GM18517 (cell line): ENCODE results near the gene PDK2.
"Not testable (repeated sequence)": the region's sequence is repeated elsewhere in the genome, so short reads cannot be mapped to it uniquely, and the experiment has no call there.

ENCODE experiments used
- ATAC-seq: cut with Tn5 transposase; IDR thresholded peaks from one replicate; pipeline ENCODE4 v1.9.1; 2021; ENCODE audit warnings: mild to moderate bottlenecking, moderate library complexity; ENCODE audit not compliant: unreplicated experiment

Gene PDK2

DNA sequence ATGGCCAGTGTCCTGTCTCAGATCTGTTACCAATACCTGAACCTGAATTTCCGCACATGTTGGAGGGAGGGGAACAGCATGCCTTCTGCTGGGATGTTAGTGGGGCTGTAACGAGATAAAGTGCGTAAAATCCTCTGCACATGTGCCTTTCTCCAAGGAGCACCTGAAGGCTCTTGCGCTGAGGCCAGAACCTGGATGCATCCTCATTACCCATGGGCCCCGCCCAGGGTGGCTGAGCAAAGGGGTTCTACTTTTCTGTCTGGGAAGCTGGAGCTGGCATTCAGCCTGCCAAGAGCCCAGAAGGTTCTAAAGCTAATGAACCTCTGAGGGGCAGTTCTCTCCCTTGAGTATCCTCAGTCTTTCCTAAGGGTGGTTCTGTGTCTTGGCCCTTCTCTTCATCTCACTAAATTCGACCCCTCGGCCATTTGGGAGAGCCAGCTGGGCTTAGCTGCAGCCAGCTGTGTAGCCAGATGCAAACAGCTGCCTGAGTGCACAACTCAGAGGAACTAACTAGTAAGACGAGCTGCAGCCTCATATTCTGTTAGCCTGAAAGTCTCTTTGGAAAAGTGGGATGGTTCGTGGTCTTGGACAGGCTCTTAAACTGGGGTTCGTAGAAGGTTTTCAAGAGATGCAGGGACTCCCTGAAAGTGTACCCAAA, 36.7 kb upstream of the PDK2 start:
- ATAC-seq, result no peak

DNA sequence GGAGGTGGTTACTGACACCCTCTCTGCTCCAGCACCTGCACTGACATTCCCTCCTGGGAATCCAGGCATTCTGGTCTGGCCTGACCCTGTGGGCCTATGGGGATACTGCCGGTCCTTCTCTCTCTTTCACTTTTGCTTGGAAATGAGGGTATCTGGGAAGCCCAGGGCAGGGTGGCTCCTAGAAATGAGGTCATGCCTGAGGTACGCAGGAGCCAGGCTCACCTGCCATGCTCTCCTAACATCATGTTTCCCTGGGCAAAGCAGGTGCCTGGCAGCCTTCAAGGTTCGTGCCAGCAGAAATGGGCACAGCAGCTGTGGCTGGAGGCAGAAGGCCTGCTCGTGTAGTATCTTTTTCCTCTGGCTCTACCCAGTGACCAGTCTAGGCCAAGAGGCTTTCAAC, 35.9 kb upstream of the PDK2 start:
- ATAC-seq, result no peak

DNA sequence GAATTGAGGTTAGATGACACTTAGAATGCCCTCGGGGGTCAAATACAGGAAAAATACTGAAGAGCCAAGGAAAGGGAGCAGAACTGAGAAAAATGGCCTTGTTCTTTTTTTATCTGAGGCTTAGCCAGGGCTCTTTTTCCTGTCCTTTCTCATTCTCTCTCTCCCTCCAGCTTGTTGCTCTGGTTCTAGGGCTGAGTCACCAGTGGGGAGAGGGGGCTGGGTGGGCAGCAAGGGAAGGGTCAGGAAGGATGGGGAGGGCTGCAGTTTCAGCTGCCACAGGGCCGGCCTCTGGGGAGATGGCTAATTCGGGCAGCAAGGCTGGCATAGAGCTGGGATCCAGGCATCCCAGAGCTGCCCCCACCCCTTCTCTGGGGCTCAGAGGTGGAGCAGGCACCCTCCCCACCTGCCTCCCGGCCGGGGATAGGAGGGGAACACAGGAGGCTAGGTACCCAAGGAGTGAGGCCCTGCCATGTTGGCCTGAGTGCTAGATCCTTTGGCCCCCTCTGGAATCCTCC, 35.3 kb upstream of the PDK2 start:
- ATAC-seq, result no peak

DNA sequence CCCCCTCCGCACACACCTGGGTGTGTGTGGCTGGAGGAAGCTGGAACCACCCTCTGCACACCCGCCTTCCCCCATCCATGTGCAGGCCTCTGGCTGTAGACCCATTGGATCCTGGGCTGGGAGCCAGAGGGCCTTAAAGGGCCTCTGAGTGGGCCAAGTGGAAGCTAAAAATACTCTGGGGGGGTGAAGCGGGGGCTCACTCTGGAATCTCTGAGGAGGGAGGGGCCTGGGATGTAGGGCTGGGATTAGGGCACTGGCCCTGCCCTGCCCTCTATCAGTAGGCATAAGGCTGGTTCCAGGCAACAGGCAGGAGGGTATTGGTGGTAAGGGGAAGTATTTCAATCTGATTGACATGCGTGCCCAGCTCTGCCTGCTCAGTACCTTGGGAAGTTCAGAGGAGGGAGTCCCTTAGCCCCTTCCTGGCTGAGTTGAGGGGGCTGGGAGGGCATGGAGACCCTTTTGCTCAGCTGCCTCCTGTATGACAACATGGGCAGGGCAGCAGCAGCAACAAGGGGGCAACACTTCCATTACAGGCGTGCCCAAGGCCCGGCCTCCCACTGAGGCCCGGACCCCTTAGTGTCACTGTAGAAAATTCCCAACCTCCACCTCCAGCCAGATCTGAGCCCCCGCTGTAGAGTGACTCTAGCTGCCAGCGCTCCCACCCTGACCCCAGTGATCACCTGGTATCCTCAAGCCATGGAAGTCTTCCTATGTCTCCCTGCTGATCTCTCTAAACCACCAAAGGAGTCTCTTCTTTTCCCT, 34.0 kb upstream of the PDK2 start:
- ATAC-seq, result no peak

DNA sequence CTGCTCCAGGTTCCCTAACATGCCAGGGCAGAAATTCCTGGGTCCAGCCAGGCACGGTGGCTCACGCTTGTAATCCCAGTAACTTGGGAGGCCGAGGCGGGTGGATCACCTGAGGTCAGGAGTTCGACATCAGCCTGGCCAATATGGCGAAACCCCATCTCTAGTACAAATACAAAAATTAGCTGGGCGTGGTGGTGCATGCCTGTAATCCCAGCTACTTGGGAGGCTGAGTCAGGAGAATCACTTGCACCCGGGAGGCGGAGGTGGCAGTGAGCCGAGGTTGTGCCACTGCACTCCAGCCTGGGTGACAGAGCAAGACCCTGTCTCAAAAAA, 33.5 kb upstream of the PDK2 start:
- not testable (repeated sequence) for ATAC-seq

DNA sequence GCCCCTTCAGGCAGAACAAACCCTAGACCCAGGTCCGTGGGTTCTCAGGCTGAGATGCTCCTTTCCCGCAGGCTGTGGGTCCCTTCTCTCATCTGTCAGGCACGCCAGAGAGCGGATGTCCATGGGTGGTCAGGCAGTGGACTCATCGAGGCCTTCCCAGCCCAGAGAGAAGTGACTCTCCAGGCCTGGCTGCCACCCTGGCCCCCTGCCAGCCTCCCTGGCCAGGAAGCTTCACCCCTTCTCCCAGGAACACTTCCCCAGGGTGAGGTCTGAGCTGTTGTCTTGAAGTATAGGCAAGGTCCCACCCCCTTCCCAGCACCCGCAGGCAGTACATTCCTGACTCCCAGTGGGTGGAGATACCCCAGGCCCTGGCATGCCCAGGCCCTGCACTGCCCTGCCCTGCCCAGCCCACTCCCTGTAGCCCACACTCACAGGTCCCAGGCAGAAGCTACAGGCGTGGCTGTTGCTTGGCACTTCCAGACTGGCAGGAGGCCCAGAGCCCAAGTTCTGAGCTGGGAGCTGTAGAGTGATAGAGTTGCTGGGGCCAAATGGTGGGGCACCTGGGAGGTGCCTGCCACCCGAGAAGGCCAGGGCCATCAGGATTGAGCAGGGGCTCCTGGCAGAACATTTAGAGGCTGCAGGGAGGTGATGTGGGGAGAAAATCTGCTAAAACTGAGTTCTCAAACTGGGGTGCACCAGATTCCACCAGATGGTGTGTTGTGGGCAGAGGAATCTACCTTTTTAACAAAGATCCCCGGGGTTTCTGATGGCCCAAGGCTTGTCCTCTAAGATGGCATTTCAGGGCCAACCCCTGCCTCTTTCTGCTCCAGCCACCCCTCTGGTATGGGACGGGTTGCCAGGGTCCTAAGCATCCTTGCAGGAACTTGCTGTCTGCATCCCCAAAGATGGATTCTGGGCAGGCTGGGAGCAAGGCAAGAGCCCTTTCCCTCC, 32.6 kb upstream of the PDK2 start:
- ATAC-seq, result no peak

DNA sequence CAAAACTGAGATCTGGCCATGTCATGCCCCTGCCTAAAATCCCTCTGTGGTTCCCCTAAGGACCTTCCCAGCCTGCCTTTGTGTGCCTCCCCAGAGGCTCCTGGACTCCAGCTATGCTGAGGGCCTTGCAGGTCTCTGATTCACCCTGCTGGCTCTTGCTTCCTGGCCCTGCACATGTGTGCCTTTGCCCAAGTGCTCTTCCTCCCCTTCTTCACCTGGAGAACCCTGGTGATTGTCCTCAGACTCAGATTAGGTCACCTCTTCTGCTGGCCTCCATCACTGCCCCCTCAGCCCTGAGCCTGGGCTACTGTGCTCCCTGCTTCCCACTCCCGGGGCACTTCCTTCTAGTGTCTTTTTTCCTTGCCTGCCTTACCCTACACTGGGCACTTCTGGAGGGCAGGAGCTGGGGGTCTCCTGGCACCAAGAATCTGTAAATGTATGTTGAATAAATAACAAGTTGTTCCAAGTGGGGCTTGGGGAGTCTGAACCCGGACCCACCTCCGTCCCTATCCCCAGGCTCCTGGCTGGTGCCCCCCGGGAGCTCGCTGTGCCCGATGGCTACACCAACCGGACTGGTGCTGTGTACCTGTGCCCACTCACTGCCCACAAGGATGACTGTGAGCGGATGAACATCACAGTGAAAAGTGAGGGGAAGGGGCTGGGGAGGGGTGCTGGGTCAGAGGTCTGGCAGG, 31.4 kb upstream of the PDK2 start:
- no peak for ATAC-seq

DNA sequence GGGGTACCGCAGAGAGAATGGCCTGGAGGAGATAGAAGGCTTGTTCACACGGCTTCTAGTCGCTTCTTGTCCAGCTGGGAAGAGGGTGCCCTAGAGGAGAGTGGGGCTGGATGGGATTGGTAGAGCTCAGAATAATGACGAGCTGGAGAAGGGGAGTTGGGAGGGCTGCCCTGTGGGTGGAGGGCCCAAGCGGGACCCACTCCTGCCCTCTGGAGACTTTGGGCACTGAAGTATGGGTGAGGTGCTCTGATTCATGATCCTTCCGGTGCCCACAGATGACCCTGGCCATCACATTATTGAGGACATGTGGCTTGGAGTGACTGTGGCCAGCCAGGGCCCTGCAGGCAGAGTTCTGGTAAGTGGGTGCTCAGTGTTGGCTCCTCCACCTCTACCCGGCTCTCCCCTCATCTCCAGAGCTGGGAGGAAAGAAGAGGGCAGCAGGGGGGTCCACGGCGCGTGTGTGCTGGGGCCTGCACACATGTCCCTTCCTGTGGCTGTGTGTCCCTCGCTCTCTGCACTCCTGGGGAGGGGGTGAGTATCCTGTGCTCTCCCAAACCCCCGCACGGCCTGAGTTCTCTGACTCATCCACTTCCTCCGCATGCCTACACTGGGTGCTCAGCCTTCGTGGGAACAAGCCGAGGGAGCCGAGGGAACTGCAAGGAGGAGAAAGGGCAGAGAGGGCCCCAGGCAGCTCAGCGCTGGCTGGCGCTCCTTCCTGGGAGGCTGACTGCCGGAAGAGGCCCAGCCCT, 30.7 kb upstream of the PDK2 start:
- no peak for ATAC-seq

DNA sequence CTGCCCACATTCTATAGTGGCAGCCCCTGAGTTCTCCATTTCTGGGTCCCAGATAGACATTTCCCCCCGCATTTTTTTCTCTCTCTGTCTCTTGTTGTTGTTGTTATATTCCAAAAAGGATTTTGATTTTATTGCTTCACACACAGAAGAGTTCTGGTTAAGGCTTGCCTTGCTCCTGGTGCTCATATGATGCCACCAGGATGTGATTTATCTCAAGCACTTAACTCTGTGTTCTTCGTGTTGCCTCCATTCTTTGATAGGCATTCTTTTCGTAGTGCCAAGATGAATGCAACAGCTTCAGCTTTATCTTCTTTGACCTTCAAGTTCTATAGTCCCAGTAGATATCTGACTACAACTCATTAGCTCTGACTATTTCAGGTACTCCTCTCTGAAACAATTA, 30.1 kb upstream of the PDK2 start:
- no peak for ATAC-seq

DNA sequence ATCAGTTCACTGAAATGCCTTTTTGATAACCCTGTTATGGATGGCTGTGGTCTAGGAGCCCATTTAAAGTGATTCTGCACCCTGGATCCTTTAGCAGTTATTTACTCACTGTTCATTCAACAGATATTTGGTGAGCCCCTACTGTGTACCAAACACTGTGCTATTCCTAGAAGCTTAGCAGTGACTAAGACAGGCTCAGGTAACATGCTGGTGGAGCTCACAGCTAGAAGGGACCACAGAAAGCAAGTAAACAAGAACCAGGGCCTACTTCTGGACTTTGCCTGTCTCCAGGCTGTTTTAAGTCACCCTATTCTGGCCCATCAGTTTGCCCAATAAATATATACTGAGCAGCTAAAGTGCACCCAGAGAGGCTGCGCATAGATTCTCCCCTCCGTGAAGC, 28.2 kb upstream of the PDK2 start:
- no peak for ATAC-seq

DNA sequence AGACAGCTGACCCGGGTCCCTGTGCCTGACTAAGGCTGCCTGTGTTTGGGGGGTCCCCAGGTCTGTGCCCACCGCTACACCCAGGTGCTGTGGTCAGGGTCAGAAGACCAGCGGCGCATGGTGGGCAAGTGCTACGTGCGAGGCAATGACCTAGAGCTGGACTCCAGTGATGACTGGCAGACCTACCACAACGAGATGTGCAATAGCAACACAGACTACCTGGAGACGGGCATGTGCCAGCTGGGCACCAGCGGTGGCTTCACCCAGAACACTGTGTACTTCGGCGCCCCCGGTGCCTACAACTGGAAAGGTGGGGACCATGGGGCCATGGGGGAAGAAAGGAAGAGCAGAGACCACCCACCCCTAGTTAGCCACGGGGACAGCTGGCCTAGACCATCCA, 27.2 kb upstream of the PDK2 start:
- ATAC-seq, result no peak

DNA sequence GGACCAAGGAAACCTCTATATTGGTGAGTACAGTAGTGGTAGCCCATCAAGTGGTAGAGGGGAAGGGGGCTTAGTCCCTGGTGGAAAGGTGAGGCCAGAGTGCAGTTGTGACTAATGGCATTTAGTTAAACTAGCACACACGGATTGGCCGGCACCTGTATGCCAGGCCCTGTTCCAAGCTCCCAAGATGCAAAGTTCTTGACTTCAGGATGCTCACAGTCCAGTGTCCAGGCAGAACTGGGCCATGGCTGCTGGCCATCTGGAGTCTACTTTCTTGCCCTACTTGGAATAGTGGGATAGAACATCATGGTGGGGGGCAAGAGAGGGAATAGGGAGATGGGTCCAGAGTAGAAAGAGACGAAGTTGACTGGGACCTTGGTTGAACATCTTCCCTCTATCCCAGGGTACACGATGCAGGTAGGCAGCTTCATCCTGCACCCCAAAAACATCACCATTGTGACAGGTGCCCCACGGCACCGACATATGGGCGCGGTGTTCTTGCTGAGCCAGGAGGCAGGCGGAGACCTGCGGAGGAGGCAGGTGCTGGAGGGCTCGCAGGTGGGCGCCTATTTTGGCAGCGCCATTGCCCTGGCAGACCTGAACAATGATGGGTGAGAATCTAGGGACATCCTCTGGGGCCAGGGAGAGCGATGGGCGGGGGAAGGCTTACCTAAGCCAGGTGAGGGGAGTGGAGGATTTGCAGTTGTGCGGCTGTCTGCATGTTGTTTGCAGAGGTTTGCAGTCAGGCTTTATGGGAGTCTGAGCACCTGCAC, 24.1 kb upstream of the PDK2 start:
- no peak for ATAC-seq

DNA sequence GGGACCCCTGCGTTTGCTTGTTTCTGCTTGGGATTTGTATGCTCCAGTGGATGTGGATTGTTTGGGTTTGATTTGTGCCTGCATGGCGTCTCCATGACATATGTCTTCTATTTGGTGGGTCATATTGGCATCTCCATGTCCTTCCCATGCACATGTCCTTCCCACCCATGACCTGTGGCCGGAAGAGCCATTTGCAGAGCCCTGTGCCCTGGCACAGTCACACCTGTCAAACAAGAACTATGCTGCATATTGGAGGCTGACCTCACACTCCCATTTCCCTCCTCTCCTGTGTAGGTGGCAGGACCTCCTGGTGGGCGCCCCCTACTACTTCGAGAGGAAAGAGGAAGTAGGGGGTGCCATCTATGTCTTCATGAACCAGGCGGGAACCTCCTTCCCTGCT, 23.5 kb upstream of the PDK2 start:
- no peak for ATAC-seq

DNA sequence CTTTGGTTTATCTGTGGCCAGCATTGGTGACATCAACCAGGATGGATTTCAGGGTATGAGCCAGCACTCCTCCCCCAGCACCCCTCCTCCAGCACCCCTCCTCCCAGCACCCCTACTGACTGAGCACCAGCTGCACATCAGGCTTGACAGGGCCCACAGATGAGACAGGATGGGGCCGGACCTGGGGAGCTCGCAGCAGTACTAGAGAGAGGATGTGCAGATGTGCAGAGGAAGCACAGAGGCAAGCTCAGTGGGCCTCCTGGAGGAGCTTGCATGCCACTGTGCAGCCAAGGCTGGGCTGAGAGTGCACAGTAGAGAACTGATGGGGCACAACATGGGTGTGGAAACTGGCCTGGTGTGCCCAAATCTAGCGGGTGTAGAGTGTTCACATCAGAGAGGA, 23.0 kb upstream of the PDK2 start:
- no peak for ATAC-seq

DNA sequence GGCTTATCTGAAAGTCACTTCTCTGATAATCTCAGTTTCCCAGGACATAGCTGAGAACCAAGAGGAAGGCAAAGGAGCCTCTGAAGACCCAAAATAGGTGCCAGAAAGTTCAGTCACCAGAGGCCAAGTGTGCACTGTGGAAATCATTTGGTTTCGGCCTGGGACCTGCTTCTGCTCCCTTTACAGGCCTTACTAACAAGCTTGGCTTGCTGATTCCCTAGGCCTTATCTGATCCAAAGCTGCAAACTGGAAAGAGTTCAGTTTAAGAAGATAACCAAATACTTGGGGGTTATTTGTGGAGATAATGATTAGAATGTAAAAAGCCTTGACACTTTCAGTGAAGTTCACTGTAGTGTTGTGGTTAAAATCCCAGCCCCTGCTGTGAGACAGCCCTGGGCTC, 22.2 kb upstream of the PDK2 start:
- ATAC-seq, result no peak

DNA sequence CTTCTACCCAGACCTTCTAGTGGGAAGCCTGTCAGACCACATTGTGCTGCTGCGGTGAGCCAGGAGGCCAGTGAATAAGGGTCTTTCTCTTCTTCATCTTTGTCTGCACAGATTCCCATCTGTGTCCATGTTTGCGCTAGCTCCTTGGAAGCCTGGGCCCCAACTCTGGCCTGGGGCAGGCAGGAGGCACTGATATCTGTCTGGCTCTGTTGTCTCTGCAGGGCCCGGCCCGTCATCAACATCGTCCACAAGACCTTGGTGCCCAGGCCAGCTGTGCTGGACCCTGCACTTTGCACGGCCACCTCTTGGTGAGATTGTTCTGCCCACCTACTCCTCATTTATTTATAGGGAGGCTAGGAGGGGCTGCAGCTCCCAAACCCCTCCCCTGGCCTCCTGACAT, 20.9 kb upstream of the PDK2 start:
- ATAC-seq, result no peak

DNA sequence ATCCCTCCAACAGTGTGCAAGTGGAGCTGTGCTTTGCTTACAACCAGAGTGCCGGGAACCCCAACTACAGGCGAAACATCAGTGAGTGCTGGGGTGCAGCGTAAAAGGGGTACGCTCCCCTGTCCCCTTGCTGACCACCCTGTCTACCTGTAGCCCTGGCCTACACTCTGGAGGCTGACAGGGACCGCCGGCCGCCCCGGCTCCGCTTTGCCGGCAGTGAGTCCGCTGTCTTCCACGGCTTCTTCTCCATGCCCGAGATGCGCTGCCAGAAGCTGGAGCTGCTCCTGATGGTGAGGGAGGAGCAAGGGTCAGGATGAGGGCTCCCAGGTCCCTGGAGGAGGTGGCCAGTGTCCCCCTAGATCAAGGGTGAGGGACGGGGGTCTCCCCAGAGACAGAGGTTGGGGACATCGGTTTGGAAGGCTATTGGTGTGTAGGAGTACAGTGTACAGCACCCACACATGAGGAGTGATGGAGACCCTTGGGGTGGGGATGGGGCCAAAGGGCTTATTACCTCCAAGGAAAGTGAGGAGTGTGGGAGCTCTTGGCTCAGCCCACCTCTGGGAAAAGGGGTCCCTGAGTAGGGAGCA, 19.6 kb upstream of the PDK2 start:
- no peak for ATAC-seq

DNA sequence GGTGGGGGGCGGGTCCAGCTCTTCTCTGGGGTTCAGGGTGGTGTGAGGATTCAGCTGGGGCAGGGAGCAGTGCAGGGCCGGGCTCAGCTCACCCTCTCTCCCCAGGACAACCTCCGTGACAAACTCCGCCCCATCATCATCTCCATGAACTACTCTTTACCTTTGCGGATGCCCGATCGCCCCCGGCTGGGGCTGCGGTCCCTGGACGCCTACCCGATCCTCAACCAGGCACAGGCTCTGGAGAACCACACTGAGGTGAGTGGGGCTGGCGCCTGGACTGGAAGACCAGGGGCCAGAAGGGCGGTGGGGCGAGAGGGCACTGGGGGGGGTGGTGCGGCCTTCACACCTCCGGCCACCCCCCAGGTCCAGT, 18.9 kb upstream of the PDK2 start:
- no peak for ATAC-seq

DNA sequence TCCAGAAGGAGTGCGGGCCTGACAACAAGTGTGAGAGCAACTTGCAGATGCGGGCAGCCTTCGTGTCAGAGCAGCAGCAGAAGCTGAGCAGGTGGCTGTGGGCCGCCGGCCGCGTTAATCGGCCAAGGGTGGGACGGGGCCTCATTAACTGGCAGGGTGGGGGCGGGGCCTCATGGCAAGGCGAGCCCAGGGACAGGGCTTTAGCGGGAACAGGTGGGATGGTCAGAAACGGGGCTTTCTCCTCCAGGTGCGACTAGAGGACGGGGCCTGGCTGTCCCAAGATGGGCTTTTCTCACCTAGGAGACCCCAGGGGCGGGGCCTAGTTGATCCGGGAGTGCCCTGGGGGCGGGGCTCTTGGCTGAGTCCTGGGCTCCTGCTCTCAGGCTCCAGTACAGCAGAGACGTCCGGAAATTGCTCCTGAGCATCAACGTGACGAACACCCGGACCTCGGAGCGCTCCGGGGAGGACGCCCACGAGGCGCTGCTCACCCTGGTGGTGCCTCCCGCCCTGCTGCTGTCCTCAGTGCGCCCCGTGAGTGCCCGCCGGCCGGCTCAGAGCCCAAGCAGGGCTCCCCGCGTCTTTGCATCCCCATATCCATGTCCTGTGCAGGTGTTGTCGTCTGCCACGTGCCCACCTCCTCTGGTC, 18.4 kb upstream of the PDK2 start:
- no peak for ATAC-seq
